HG03469 (cell line): Measurements from ENCODE around the gene MYCBP.
"Not testable (repeated sequence)": the region's sequence is repeated elsewhere in the genome, so short reads cannot be mapped to it uniquely, and the experiment has no call there.

Source experiments
- ATAC-seq: cut with Tn5 transposase; IDR thresholded peaks from one replicate; pipeline ENCODE4 v1.9.1; 2021; ENCODE audit warnings: mild to moderate bottlenecking, moderate library complexity, moderate number of reproducible peaks; ENCODE audit not compliant: unreplicated experiment

Gene MYCBP

GRCh38 chr1:38870996-38871395 lies 2.2 kb downstream of the MYCBP start:
- no peak for ATAC-seq

GRCh38 chr1:38867208-38867607 lies 5.9 kb downstream of the MYCBP start:
- no peak for ATAC-seq

- ATAC-seq: no peak
These were observed 7.9 kb downstream of the MYCBP start for GRCh38 chr1:38865112-38865715.

GRCh38 chr1:38860454-38860795 lies 12.7 kb downstream of the MYCBP start:
- ATAC-seq: no peak

- peak; percentile 75 for ATAC-seq
These were observed 13.3 kb downstream of the MYCBP start, which contains the start of gene RRAGC for GRCh38 chr1:38859561-38860453. TSS of gene RRAGC (minus strand) at chr1:38859772. CDS start at chr1:38859646, 126 bp downstream.

- ATAC-seq: peak; percentile 20
These were observed 14.2 kb downstream of the MYCBP start for GRCh38 chr1:38858833-38859560.

- no peak for ATAC-seq
These were observed 20.4 kb downstream of the MYCBP start for GRCh38 chr1:38852780-38853179.

- no peak for ATAC-seq
These were observed 25.1 kb downstream of the MYCBP start for GRCh38 chr1:38848071-38848470.

- ATAC-seq: no peak
These were observed 26.9 kb downstream of the MYCBP start for GRCh38 chr1:38846210-38846609.

GRCh38 chr1:38845088-38845487 lies 28.1 kb downstream of the MYCBP start:
- ATAC-seq: not testable (repeated sequence)

- no peak for ATAC-seq
These were observed 32.9 kb downstream of the MYCBP start for GRCh38 chr1:38840281-38840680.

GRCh38 chr1:38839363-38839762 lies 33.8 kb downstream of the MYCBP start:
- ATAC-seq: no peak

- not testable (repeated sequence) for ATAC-seq
These were observed 36.8 kb downstream of the MYCBP start for GRCh38 chr1:38836316-38836715.

- no peak for ATAC-seq
These were observed 38.0 kb downstream of the MYCBP start for GRCh38 chr1:38834937-38835827.

- no peak for ATAC-seq
These were observed 38.8 kb downstream of the MYCBP start for GRCh38 chr1:38834221-38834782.

GRCh38 chr1:38833146-38833545 lies 40.0 kb downstream of the MYCBP start:
- no peak for ATAC-seq

GRCh38 chr1:38832370-38832734 lies 40.8 kb downstream of the MYCBP start:
- ATAC-seq: no peak

- ATAC-seq: no peak
These were observed 41.3 kb downstream of the MYCBP start for GRCh38 chr1:38831731-38832369.

GRCh38 chr1:38829368-38829767 lies 43.8 kb downstream of the MYCBP start:
- ATAC-seq: no peak

GRCh38 chr1:38827318-38827717 lies 45.8 kb downstream of the MYCBP start:
- ATAC-seq: no peak
